Head of caudate nucleus (tissue), 42 donors: ENCODE measurements around the gene GLIS1.

ENCODE experiments used
- DNase-seq, 42 donors: peaks; one replicate each; pipeline versions ENCODE4 v3.0.0 to v3.0.0-alpha.2; 2020 to 2021; ENCODE audit warnings: mixed read lengths in 7 of 42
- intact Hi-C: fragments of 100-400 bp; cut with DNase I; formaldehyde crosslinking; loops from one replicate; pipeline ENCODE4 v1.15.0; 2022

The GLIS1 gene

DNA sequence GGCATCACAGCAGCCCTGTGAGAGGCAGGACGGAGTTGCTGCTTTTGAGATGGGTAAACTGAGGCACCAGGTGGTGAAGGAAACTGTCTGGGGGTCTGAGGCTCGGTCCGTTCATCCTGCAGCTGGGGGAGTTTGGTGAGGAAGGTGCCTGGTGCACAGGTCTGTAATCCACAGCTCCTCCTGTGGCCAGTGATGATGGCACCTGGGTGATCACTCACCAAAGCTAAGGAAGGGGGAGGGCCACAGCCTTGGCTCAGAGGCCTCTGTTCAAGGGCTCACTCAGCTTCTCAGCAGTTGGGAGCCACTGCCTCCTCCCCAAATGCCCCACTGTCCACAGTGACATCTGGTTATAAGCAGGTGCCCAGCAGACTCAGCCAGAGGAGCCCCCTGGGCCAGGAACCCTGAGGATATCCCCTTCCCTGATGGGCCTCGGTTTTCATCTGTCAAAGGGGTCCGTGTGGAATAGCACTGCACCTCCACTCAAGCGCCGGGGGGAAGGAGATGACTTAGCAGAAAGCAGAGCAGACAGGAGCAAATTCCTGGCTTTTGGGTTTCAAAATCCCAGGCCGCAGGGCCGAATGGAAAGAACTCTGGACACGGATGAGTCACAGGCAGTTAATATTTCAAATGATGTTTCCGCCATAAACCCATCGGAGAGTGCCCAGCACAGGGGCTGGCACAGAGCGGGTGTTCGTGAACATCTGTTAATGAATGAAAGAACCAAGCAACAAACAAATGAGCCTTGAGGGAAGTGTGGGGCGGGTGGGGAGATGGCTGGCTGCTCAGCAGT lies 197.0 kb downstream of the GLIS1 start:
- intact Hi-C loops: no loop called here
- no peak for DNase-seq

GRCh38 chr1:53541263-53541625 lies 197.7 kb downstream of the GLIS1 start:
- intact Hi-C loops: no loop called here
- no peak for DNase-seq

DNA sequence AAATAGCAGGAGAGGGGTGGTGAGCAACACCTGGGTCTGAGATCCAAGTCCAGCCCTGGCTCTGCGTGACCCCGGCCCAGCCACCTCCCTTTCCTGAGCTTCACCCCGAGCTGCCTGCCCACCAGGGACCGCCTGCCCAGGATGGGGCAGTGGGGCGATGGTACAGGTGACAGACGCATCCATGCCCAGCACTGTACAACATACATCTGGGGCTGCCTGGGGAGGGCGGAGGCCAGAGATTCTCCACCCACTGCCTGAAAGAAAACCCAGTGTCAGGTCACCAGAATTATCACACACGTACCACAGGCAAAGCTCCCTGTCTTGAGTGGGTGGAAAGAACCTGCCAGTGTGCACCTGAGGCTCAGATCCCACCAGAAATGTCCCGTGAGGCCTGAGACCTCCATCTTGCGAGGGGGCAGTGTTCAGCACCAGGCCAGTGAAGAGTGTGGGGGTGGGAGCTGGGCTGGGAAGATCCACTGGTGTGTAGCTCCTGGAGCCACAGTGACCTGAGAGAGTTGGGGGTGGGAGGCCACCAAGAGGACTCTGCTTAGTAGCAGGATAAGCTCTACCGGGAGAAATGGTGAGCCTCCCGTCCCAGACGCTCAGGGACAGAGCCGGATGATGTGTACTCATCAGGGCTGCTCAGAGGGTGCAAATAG lies 198.2 kb downstream of the GLIS1 start:
- no peak for DNase-seq
- intact Hi-C loops: no loop called here

DNA sequence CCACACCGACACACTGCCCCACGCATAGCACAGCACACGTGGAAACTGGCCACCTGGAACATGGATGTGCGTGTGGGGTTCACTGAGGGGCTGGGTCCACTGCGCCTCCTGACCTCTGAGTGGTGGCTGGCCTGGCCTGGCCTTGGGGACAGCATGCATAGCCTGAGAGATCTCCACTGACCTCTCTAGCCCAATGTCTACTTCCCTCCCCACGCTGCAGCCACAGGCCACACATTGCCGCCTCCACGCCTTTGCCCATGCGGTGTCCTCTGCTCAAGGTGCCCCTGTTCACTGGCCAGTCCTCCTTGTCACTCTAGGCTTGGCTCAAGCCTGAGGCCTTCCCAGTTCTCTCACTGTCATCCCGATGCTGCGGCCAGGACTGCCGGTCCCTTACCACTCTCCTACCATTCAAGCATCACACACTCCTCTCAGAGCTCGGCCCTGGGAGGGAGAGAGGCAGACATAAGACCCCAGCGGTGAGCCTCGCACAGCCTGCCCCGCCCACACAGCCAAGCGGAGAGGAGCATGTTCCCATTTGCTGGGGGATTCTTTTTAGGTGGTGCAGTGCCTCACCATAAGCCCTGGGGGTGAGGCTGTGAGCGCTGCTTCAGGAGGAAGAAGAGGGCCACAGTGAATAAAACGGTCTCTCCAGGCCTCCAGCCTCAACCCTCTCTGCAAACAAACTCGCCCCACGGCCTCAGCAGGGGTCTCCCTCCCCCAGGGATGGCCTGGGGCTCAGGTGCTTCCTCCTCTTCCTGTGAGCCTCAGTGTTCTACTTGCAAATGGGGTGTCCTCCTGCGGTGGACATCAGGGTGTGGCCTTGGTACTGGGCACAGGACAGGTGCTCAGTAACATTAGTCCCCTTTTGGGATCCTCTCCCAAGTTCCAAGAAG lies 199.0 kb downstream of the GLIS1 start:
- intact Hi-C loops: no loop called here

GRCh38 chr1:53539226-53539625 lies 199.7 kb downstream of the GLIS1 start:
- DNase-seq: no peak
- intact Hi-C loops: no loop called here

More for the DNA sequence above, 199.0 kb downstream of the GLIS1 start:
- DNase-seq: no peak

- intact Hi-C loops: no loop called here
- no peak for DNase-seq
Observed at GRCh38 chr1:53536606-53537005, 202.4 kb downstream of the GLIS1 start.

DNA sequence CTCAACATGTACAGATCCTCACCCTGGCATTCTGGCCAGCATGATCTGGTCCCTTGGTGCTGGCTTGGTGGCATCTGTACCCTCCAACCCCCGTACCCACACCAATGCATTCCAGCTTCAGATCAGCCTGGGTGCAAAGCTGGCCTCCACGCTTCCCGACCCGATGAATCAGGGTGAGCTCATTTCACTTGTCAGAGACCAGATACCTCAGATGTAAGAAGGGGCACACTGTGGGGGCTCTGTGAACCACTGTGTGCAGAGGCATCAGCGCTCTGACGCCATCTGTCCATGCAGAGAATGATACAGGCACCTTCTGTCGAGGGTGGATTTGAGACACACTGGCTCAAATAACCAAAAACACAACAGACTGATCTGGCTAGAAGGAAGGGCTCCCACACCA lies 203.1 kb downstream of the GLIS1 start:
- intact Hi-C loops: no loop called here
- no peak for DNase-seq

DNA sequence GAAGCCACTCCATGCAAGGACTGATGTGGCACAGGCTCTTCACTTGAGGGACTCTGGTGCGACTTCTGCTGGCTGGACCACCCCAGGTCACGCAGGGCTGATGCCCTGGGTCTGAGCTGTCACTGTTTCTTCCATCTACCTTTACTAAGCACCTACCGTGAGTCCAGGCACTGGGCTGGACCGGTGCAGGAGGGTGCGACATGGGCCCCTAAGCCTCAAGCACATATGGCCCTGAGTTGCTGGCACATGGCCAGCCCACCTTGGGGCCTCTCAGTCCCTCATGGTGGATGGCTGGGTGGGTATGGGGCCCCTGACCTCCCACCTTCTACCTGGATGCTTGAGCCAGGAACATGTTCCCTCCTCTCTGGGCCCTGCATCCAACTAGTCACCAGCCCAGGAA lies 203.7 kb downstream of the GLIS1 start:
- no peak for DNase-seq
- intact Hi-C loops: no loop called here

- DNase-seq: no peak
- intact Hi-C loops: no loop called here
Observed at GRCh38 chr1:53532912-53533311, 206.1 kb downstream of the GLIS1 start.

GRCh38 chr1:53532377-53532776 lies 206.6 kb downstream of the GLIS1 start:
- DNase-seq: no peak
- intact Hi-C loops: no loop called here

DNA sequence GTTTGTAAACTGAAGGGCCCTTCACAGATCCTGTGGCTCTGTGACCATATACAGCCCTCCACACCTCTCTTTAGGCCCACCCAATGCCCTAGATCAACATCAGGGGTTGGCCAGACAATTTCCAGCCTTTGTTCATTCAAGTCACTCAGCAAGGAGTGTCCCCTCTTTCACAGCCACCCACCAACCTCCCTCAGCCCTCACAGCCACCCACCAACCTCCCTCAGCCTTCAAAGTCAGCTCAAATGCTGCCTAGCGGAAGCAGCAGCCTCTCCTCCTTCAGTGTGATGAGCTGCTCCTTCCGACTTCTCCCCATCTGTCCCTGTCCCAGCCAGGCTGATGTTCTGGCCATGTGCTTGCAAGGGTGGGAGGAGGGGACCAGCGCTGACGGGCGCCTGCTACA lies 208.4 kb downstream of the GLIS1 start:
- DNase-seq: no peak
- intact Hi-C loops: no loop called here

DNA sequence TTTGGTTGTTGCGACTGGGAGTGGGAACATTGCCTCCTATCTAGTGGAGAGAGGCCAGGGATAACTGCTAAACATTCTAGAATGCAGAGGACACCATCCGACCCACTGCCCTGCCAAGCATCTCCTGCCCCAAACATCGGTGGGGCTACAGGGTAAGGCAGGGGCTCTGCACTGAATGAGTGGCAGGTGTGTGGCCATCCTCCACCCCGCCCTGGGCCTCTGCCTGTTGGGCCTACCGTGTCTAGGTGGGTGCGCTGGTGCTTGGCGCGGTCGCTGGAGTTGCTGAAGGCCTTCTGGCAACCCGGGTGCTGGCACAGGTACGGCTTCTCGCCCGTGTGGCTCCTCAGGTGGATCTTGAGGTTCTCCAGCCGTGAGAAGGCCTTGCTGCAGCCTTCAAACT lies 209.4 kb downstream of the GLIS1 start:
- intact Hi-C loops: no loop called here

GRCh38 chr1:53527368-53527767 lies 211.6 kb downstream of the GLIS1 start:
- intact Hi-C loops: no loop called here
- no peak for DNase-seq

More for the DNA sequence above, 209.4 kb downstream of the GLIS1 start:
- no peak for DNase-seq

DNA sequence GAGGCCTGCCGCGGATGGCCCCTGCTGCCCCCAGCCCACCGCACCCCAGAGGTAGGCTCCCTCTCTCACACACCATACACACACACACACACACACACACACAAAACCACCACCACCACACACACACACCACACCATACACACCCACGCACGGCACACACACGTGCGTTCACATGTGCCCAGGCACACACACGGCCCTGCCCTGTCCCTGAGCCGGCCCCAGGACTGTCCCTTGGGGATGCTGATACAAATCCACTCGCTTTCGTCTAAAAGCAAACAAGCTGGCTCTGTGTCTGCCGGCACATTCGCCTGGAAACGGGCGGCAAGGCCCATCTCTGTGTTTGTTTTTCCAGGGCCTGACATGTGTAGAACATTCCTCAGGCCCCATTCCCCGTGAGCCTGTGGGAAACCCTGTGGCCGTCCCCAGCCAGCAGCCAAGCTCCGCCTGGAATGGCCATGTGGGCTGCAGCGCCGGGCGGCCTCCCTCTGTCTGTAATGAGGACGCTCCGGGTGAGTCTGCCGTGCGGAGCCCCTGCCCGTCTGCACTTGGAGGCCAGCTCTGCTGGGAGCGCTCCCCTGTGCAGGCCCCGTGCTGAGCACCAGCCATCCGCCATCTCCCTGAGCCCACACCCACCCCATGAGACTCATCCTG lies 212.4 kb downstream of the GLIS1 start:
- no peak for DNase-seq
- intact Hi-C loops: no loop called here

DNA sequence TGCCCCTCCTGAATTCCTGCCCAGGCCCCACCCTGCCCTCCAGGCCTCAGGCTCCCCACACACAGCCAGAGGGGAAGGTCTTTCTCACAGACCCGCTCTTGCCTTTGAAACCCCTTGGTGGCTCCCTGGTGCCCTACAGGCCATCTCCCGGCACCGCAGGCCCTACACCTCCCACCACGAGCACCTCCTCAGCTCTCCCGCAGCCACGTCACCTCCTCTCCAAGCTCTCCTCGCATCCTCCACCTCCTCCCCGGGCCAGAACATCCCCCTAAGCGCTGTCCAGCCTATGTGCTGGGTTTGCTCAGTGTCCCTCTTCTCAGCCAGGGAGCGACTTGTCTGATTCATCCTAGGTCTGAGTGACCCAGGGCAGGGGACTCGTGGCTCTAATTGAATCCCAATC lies 213.4 kb downstream of the GLIS1 start:
- DNase-seq: no peak
- intact Hi-C loops: no loop called here

GRCh38 chr1:53524428-53525375 lies 214.3 kb downstream of the GLIS1 start:
- intact Hi-C loops: no loop called here
- DNase-seq: peak in 22 of 42 donors; percentile 10 to 68 (median 28)

GRCh38 chr1:53521924-53522552 lies 216.9 kb downstream of the GLIS1 start:
- no peak for DNase-seq
- intact Hi-C loops: no loop called here

DNA sequence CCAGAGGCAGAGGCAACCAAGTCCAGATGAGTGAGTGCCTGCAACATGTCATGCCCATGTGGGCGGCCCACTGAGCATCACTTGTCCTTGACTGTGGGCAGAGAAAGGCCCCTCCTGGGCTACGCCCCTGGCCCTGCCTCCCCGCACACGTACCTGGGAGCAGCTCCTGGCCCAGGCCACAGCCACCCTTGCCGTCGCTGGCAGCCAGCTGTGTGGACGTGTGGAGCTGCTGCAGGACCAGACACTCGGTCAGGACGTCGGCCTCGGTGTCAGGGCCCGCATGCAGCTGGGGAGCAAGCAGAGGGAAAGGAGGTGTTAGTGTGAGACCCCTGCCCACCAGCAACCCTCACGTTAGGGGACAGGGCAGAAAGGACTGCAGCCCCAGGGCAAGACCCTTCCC lies 218.5 kb downstream of the GLIS1 start:
- no peak for DNase-seq
- intact Hi-C loops: no loop called here
